Measurements from ENCODE around the gene ZSCAN26. TPM values are rescaled to one million over a fixed set of nuclear protein-coding genes. Genes with fewer than 3 reads are reported as not detected.

Gene ZSCAN26
- total and polyA plus RNA-seq, 2 of the 4 experiments (the other 2 are of a cell fraction): 13.1 to 42.1 TPM

- CTCF ChIA-PET: no interaction called here
- dilution Hi-C loops (cut with HindIII; ENCODE audit: low sequenced_read_pairs, unreplicated experiment): no loop called here
Measured at GRCh38 chr6:28248916-28249315, 18.0 kb upstream of the ZSCAN26 start.

More at GRCh38 chr6:28248916-28249315, 18.0 kb upstream of the ZSCAN26 start:
- Histone ChIP-seq H3K36me3 (ENCODE audit: control insufficient read depth, insufficient read depth, low read length) (peaks cover 25% of the 10 kb centered on the region), H3K4me1 (ENCODE audit: control insufficient read depth, insufficient read depth, low read length) (peaks cover 7% of the 10 kb centered on the region), H2BK20ac (ENCODE audit: low read depth, low read length) (no peak overlapping the region), H2AK5ac (ENCODE audit: low read depth, low read length) (no peak overlapping the region), H3K9ac (ENCODE audit: low read depth, low read length) (no peak overlapping the region), H4K20me1 (ENCODE audit: insufficient read depth, low read length) (no peaks in the 10 kb centered on the region), H4K8ac (ENCODE audit: low read depth in 2 of 2, low read length in 2 of 2) (no peak overlapping the region), H2BK5ac (ENCODE audit: low read depth, low read length, poor library complexity, severe bottlenecking) (no peak overlapping the region), H3K23ac (ENCODE audit: low read depth, low read length) (no peak overlapping the region), H3K4me2 (ENCODE audit: low read depth, low read length) (no peak overlapping the region), H3K56ac (ENCODE audit: extremely low read depth, insufficient read depth, low read length) (no peak overlapping the region), H3K27ac (ENCODE audit: insufficient read depth, low read length) (no peak overlapping the region), H3K4ac (ENCODE audit: low read depth, low read length) (no peak overlapping the region), H3K27me3 (ENCODE audit: control insufficient read depth, insufficient read depth, low read length) (no peaks in the 10 kb centered on the region), H3K4me3 (ENCODE audit: insufficient read depth, low read depth, low read length) (no peak overlapping the region), H2AK9ac (replicated peaks; ENCODE audit: low read depth, low read length, poor library complexity) (no peak overlapping the region), H4K5ac (ENCODE audit: low read depth, low read length) (no peak overlapping the region), H3K14ac (replicated peaks; ENCODE audit: low read depth, low read length) (no peak overlapping the region), H2AFZ (replicated peaks; ENCODE audit: low read length, poor library complexity) (no peak overlapping the region), H3K9me1 (ENCODE audit: insufficient read depth, low read length) (0 out of 2 replicates have a peak, but pooled peaks cover 3% of the 10 kb centered on the region), H2BK120ac (ENCODE audit: low read depth, low read length) (no peak overlapping the region), H3K9me3 (ENCODE audit: control insufficient read depth, insufficient read depth, low read length) (no peaks in the 10 kb centered on the region), H2BK15ac (ENCODE audit: low read depth, low read length) (no peak overlapping the region), H3K18ac (ENCODE audit: low read depth, low read length) (no peak overlapping the region), H3K79me1 (ENCODE audit: low read depth in 1 of 2, low read length in 2 of 2) (peaks cover 7 to 24% of the 10 kb centered on the region in 2 experiments), H4K91ac (ENCODE audit: insufficient read depth, low read depth, low read length) (no peak overlapping the region)
- WGBS, 2 experiments (ENCODE audit: extremely low coverage in 2 of 2, insufficient read length in 1 of 2): no CpG with 5 or more reads among the region's 1 CpG
- no peak for ATAC-seq (ENCODE audit: low read depth)
- POLR2A ChIA-PET (ENCODE audit: unreplicated experiment): no interaction called here
- TF ChIP-seq CTCF (conservative IDR thresholded peaks at IDR 0.05; ENCODE audit: low read depth, low read length): no peak
- TF ChIP-seq BHLHE40 (IDR thresholded peaks at IDR 0.05; ENCODE audit: low read depth, low read length): no peak
- TF ChIP-seq RAD21 (IDR thresholded peaks at IDR 0.05; ENCODE audit: low read length): no peak
- no peak for TF ChIP-seq CHD1 (IDR thresholded peaks at IDR 0.05; ENCODE audit: low read depth, low read length)
- TF ChIP-seq FOS (IDR thresholded peaks at IDR 0.05; ENCODE audit: low read depth, low read length): no peak
- no peak for TF ChIP-seq NFE2L2 (IDR thresholded peaks at IDR 0.05; ENCODE audit: low read depth, low read length)
- no peak for TF ChIP-seq CEBPB (IDR thresholded peaks at IDR 0.05; ENCODE audit: low read depth, low read length)
- no peak for TF ChIP-seq ELK1 (IDR thresholded peaks at IDR 0.05; ENCODE audit: borderline replicate concordance, low read depth, low read length)
- TF ChIP-seq MAFK (IDR thresholded peaks at IDR 0.05; ENCODE audit: low read depth, low read length): no peak
- TF ChIP-seq RFX5 (IDR thresholded peaks at IDR 0.05; ENCODE audit: low read depth, low read length): no peak
- no peak for TF ChIP-seq RCOR1 (IDR thresholded peaks at IDR 0.05; ENCODE audit: insufficient replicate concordance, low read length)
- no peak for TF ChIP-seq USF2 (IDR thresholded peaks at IDR 0.05; ENCODE audit: low read depth, low read length)
- TF ChIP-seq SMC3 (IDR thresholded peaks at IDR 0.05; ENCODE audit: low read depth, low read length): no peak
- TF ChIP-seq MXI1 (IDR thresholded peaks at IDR 0.05; ENCODE audit: borderline replicate concordance, low read depth, low read length): no peak
- TF ChIP-seq POLR2A (IDR thresholded peaks at IDR 0.05; ENCODE audit: low read depth, low read length): no peak
- no peak for TF ChIP-seq MAZ (IDR thresholded peaks at IDR 0.05; ENCODE audit: borderline replicate concordance, low read depth, low read length)
- DNase-seq: no peak
- BruUV-seq (replicated peaks): no TSS peak
- intact Hi-C loops (cut with micrococcal nuclease): no loop called here
- in situ Hi-C loops (cut with MboI; ENCODE audit: low sequenced_read_pairs): no loop called here

Measured in IMR-90 (cell line).